ENCODE measurements around the gene ZNF778. TPM values are rescaled to one million over a fixed set of nuclear protein-coding genes. Genes with fewer than 3 reads are reported as not detected.

The ZNF778 gene
- total and polyA plus RNA-seq, 10 of the 15 experiments (the other 5 are each of a cell fraction or from before 2014, with no cell fraction given): 0.20 to 9.7 (median 4.1) TPM

GRCh38 chr16:89270666-89271345 lies 53.3 kb downstream of the ZNF778 start (continued):
- TF ChIP-seq, protein P1, sequence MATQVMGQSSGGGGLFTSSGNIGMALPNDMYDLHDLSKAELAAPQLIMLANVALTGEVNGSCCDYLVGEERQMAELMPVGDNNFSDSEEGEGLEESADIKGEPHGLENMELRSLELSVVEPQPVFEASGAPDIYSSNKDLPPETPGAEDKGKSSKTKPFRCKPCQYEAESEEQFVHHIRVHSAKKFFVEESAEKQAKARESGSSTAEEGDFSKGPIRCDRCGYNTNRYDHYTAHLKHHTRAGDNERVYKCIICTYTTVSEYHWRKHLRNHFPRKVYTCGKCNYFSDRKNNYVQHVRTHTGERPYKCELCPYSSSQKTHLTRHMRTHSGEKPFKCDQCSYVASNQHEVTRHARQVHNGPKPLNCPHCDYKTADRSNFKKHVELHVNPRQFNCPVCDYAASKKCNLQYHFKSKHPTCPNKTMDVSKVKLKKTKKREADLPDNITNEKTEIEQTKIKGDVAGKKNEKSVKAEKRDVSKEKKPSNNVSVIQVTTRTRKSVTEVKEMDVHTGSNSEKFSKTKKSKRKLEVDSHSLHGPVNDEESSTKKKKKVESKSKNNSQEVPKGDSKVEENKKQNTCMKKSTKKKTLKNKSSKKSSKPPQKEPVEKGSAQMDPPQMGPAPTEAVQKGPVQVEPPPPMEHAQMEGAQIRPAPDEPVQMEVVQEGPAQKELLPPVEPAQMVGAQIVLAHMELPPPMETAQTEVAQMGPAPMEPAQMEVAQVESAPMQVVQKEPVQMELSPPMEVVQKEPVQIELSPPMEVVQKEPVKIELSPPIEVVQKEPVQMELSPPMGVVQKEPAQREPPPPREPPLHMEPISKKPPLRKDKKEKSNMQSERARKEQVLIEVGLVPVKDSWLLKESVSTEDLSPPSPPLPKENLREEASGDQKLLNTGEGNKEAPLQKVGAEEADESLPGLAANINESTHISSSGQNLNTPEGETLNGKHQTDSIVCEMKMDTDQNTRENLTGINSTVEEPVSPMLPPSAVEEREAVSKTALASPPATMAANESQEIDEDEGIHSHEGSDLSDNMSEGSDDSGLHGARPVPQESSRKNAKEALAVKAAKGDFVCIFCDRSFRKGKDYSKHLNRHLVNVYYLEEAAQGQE (IDR thresholded peaks at IDR 0.05; ENCODE audit: low read depth, low read length): no peak
- no peak for TF ChIP-seq ZNF687 (IDR thresholded peaks at IDR 0.05)
- TF ChIP-seq RELA (IDR thresholded peaks at IDR 0.05; ENCODE audit: borderline replicate concordance, partially characterized antibody): no peak
- TF ChIP-seq HDAC6 (IDR thresholded peaks at IDR 0.05; ENCODE audit: unreplicated experiment): no peak
- TF ChIP-seq PAX8 (IDR thresholded peaks at IDR 0.05): no peak

Measured in GM12878 (cell line).